ENCODE results near the gene TENM3.

TENM3 gene

GRCh38 chr4:182825786-182826185 is 582.6 kb downstream of the TENM3 start:
- TF ChIP-seq CTCF (IDR thresholded peaks at IDR 0.05; ENCODE audit: low read depth, low read length), result no peak
- no peak for DNase-seq (ENCODE audit: extremely low read depth, low read depth)

- DNase-seq (ENCODE audit: extremely low read depth, low read depth), result no peak
Measured at GRCh38 chr4:182826391-182826790, 583.2 kb downstream of the TENM3 start.

GRCh38 chr4:182827166-182827565 is 584.0 kb downstream of the TENM3 start:
- no peak for DNase-seq (ENCODE audit: extremely low read depth, low read depth)
- no peak for TF ChIP-seq CTCF (IDR thresholded peaks at IDR 0.05; ENCODE audit: low read depth, low read length)

More at GRCh38 chr4:182826391-182826790, 583.2 kb downstream of the TENM3 start:
- TF ChIP-seq CTCF (IDR thresholded peaks at IDR 0.05; ENCODE audit: low read depth, low read length), result no peak

GRCh38 chr4:182827954-182828353 is 584.8 kb downstream of the TENM3 start:
- TF ChIP-seq CTCF (IDR thresholded peaks at IDR 0.05; ENCODE audit: low read depth, low read length), result no peak
- no peak for DNase-seq (ENCODE audit: extremely low read depth, low read depth)

GRCh38 chr4:182828360-182829025 is 585.3 kb downstream of the TENM3 start:
- DNase-seq (ENCODE audit: extremely low read depth, low read depth), result no peak
- TF ChIP-seq CTCF (IDR thresholded peaks at IDR 0.05; ENCODE audit: low read depth, low read length), result no peak

- no peak for TF ChIP-seq CTCF (IDR thresholded peaks at IDR 0.05; ENCODE audit: low read depth, low read length)
- DNase-seq (ENCODE audit: extremely low read depth, low read depth), result no peak
Measured at GRCh38 chr4:182829196-182829595, 586.0 kb downstream of the TENM3 start.

- DNase-seq (ENCODE audit: extremely low read depth, low read depth), result no peak
- TF ChIP-seq CTCF (IDR thresholded peaks at IDR 0.05; ENCODE audit: low read depth, low read length), result no peak
Measured at GRCh38 chr4:182831376-182831775, 588.2 kb downstream of the TENM3 start.
